Chondrocyte (in vitro differentiated cells): ENCODE measurements around the gene TNIK. TPM values are rescaled to one million over a fixed set of nuclear protein-coding genes. Genes with fewer than 3 reads are reported as not detected.

Experiments used
- DNase-seq: peaks from one replicate; pipeline ENCODE4 v3.0.0; 2021; ENCODE audit warnings: mixed read lengths, low spot score
- H3K27ac Mint-ChIP-seq: one replicate; pipeline ENCODE4 v1.8.0; 2021; ENCODE audit warnings: mild to moderate bottlenecking, moderate library complexity, mixed read lengths; ENCODE audit not compliant: unreplicated experiment
- H3K27me3 Mint-ChIP-seq: 2 replicates; pipeline ENCODE4 v1.8.0; 2021; ENCODE audit warnings: low read depth, mixed read lengths
- H3K36me3 Mint-ChIP-seq: 2 replicates; pipeline ENCODE4 v1.8.0; 2021; ENCODE audit warnings: low read depth, mixed read lengths
- H3K4me1 Mint-ChIP-seq: 2 replicates; pipeline ENCODE4 v1.8.0; 2021; ENCODE audit warnings: low read depth, mild to moderate bottlenecking, mixed read lengths
- H3K4me3 Mint-ChIP-seq: one replicate; pipeline ENCODE4 v1.8.0; 2021; ENCODE audit warnings: mild to moderate bottlenecking, moderate library complexity, mixed read lengths; ENCODE audit not compliant: unreplicated experiment
- H3K9me3 Mint-ChIP-seq: 2 replicates; pipeline ENCODE4 v1.8.0; 2021; ENCODE audit warnings: low read depth, mixed read lengths
- CTCF ChIP-seq: fragments of 200-600 bp; sonication (generic); IDR thresholded peaks from 2 replicates; pipeline ENCODE4 v1.5.0; 2021; ENCODE audit warnings: antibody characterized with exemption, mild to moderate bottlenecking, moderate library complexity
- total RNA-seq: library from RNA; stranded (reverse); gene quantifications from 3 replicates; pipeline ENCODE4 v1.2.1, GENCODE V29; 2021

Gene TNIK
- total RNA-seq, 1 donor from 2014 or later: 17.5 TPM

GRCh38 chr3:171286580-171287249 is 173.5 kb downstream of the TNIK start:
- no peaks in the 10 kb centered on the region for H3K9me3 Mint-ChIP-seq
- H3K4me1 Mint-ChIP-seq: peaks cover 74% of the 10 kb centered on the region
- no peaks in the 10 kb centered on the region for H3K36me3 Mint-ChIP-seq
- H3K27ac Mint-ChIP-seq: peak overlapping the region; percentile 87
- H3K4me3 Mint-ChIP-seq: no peak overlapping the region
- H3K27me3 Mint-ChIP-seq: no peaks in the 10 kb centered on the region
- TF ChIP-seq CTCF: no peak
- no peak for DNase-seq

GRCh38 chr3:171285287-171285686 is 174.9 kb downstream of the TNIK start:
- Mint-ChIP-seq H3K4me3 (no peak overlapping the region), H3K4me1 (peaks cover 76% of the 10 kb centered on the region), H3K36me3 (no peaks in the 10 kb centered on the region), H3K27me3 (no peaks in the 10 kb centered on the region), H3K9me3 (no peaks in the 10 kb centered on the region), H3K27ac (peak overlapping the region; percentile 87)
- no peak for TF ChIP-seq CTCF
- DNase-seq: no peak

GRCh38 chr3:171284308-171285075 is 175.7 kb downstream of the TNIK start:
- no peaks in the 10 kb centered on the region for H3K9me3 Mint-ChIP-seq
- no peak for TF ChIP-seq CTCF
- no peaks in the 10 kb centered on the region for H3K27me3 Mint-ChIP-seq
- peaks cover 73% of the 10 kb centered on the region for H3K4me1 Mint-ChIP-seq
- no peaks in the 10 kb centered on the region for H3K36me3 Mint-ChIP-seq
- no peak for DNase-seq
- peak overlapping the region; percentile 95 for H3K27ac Mint-ChIP-seq
- H3K4me3 Mint-ChIP-seq: peak overlapping the region; percentile 42

DNA sequence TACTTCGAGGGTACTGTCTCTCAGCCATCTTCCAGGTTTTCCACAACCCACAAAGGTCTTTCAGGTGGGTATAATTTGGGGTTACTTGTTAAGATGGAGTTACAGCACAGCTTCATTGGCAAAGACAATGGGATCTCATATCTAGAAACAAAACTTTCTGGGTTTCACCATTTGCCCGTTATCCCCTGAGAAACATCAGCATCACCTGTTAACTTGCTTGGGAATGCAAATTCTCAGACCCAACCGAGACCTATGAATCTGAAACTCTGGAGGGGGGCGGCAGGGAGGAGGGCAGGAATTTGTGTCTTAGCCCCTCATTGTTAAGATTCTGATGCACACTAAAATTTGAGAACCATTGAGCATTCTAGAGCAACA is 176.4 kb downstream of the TNIK start:
- H3K4me1 Mint-ChIP-seq: peaks cover 68% of the 10 kb centered on the region
- H3K4me3 Mint-ChIP-seq: no peak overlapping the region
- no peak for TF ChIP-seq CTCF
- H3K36me3 Mint-ChIP-seq: no peaks in the 10 kb centered on the region
- H3K27me3 Mint-ChIP-seq: no peaks in the 10 kb centered on the region
- peak overlapping the region; percentile 95 for H3K27ac Mint-ChIP-seq
- no peaks in the 10 kb centered on the region for H3K9me3 Mint-ChIP-seq
- DNase-seq: no peak

- H3K27ac Mint-ChIP-seq: peak overlapping the region; percentile 95
- no peak for DNase-seq
- peaks cover 70% of the 10 kb centered on the region for H3K4me1 Mint-ChIP-seq
- no peaks in the 10 kb centered on the region for H3K36me3 Mint-ChIP-seq
- peak overlapping the region; percentile 10 for H3K4me3 Mint-ChIP-seq
- no peak for TF ChIP-seq CTCF
- H3K27me3 Mint-ChIP-seq: no peaks in the 10 kb centered on the region
- H3K9me3 Mint-ChIP-seq: no peaks in the 10 kb centered on the region
Measured at GRCh38 chr3:171283183-171283847, 176.9 kb downstream of the TNIK start.
